GM11168 (cell line): Measurements from ENCODE around the gene SF3B4.
"Not testable (repeated sequence)": the region's sequence is repeated elsewhere in the genome, so short reads cannot be mapped to it uniquely, and the experiment has no call there.

ENCODE experiments used
- in situ Hi-C: fragments of 300-500 bp; cut with MboI; formaldehyde crosslinking; loops from one replicate; pipeline ENCODE4 v1.12.0; 2022; ENCODE audit warnings: low sequenced_read_pairs; ENCODE audit not compliant: unreplicated experiment

SF3B4 gene

DNA sequence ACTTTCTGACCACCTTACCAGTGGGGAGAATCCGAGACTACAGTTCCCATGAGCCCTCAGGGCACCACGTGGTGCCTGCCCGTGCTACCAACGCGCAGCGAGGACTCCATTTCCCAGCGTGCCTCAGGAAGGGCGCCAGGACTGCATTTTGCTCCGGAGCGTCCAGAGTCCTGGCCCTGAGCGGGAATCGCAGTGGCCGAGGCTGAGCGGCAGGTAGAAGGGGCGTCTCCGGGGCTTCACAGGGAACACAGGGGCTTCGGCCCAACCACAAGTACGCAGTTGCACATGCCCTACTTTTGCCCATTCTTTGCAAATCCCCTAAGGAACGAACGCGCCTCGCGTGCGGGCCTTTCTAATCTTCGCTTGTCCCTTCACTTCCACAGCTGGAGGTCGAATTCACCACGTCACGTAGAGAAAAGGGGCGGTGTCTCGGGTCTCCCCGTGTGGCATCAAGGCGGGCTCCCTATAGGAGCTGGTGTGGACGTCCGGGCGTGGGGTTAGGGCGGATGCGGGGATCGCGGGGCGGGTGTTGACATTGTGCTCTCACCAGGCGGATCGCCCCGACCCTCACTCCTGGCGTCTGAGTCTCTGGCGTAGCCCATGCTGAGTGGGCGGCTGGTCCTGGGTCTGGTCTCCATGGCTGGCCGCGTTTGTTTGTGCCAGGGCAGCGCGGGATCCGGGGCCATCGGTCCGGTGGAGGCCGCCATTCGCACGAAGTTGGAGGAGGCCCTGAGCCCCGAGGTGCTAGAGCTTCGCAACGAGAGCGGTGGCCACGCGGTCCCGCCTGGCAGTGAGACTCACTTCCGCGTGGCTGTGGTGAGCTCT lies 27.9 kb downstream of the SF3B4 start, which contains the start of gene BOLA1:
BOLA1 (plus strand) TSS at position 109 of the 825 bp plus-strand sequence; CDS start at position 601, 492 bp downstream.
- in situ Hi-C loops = no loop called here

DNA sequence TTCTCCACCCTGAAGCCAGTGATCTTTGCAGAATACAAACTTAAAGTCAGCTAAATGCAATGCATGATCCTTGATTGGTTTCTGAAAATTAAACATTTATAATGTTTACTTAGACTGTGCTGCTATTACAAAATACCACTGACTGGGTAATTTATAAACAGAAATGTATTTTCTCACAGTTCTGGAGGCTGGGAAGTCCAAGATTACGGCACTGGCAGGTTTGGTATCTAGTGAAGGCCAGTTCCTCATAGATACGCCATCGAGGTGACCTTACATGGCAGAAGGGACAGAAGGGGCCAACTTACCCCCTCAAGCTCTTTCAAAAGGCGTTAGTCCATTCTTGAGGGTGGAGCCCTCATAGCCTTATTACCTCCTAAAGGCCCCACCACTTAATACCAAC lies 31.0 kb downstream of the SF3B4 start:
- in situ Hi-C loops = no loop called here

- in situ Hi-C loops = no loop called here
These were observed 38.7 kb downstream of the SF3B4 start for GRCh38 chr1:149888999-149889289.

- in situ Hi-C loops = no loop called here
These were observed 39.2 kb downstream of the SF3B4 start for GRCh38 chr1:149888247-149888998.

DNA sequence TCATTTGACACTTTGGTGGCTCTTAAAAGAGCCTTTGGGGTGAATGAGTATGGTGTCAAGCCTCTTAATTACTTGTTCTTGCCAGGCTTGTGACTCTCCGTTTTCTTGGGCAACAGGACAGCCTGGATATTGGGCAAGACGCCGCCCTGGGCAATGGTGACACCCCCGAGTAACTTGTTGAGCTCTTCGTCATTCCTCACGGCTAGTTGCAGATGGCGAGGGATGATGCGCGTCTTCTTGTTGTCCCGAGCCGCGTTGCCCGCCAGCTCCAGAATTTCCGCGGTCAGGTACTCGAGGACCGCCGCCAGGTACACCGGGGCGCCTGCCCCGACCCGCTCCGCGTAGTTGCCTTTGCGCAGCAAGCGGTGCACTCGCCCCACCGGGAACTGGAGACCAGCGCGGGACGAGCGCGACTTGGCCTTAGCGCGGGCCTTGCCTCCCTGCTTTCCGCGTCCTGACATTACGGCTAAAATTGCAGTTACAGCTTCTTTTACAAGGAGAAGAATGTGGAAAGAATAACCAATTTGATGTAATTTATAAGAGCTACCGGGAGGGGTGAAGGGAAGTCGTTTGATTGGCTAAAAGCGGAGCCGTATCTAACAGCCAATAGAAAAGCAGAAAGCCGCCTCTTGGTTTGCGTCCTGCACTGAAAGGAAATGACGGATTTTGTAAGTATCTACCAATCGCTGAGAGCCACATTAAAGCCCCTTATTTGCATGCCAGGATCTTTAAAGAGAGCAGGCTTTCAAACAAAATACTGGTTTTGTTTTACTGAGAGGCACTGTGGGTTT lies 40.0 kb downstream of the SF3B4 start:
- in situ Hi-C loops = no loop called here

DNA sequence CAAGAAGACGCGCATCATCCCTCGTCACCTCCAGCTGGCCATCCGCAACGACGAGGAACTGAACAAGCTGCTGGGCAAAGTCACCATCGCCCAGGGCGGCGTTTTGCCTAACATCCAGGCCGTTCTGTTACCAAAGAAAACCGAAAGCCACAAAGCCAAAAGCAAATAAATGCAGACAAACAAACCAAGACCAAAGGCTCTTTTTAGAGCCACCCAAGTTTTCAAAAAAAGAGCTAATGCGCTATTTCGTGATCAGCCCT lies 40.5 kb downstream of the SF3B4 start:
- in situ Hi-C loops = not testable (repeated sequence)

GRCh38 chr1:149886396-149887195 lies 41.0 kb downstream of the SF3B4 start:
- in situ Hi-C loops = no loop called here

GRCh38 chr1:149886121-149886395 lies 41.5 kb downstream of the SF3B4 start:
- in situ Hi-C loops = not testable (repeated sequence)

GRCh38 chr1:149885339-149886120 lies 42.1 kb downstream of the SF3B4 start:
- in situ Hi-C loops = no loop called here

DNA sequence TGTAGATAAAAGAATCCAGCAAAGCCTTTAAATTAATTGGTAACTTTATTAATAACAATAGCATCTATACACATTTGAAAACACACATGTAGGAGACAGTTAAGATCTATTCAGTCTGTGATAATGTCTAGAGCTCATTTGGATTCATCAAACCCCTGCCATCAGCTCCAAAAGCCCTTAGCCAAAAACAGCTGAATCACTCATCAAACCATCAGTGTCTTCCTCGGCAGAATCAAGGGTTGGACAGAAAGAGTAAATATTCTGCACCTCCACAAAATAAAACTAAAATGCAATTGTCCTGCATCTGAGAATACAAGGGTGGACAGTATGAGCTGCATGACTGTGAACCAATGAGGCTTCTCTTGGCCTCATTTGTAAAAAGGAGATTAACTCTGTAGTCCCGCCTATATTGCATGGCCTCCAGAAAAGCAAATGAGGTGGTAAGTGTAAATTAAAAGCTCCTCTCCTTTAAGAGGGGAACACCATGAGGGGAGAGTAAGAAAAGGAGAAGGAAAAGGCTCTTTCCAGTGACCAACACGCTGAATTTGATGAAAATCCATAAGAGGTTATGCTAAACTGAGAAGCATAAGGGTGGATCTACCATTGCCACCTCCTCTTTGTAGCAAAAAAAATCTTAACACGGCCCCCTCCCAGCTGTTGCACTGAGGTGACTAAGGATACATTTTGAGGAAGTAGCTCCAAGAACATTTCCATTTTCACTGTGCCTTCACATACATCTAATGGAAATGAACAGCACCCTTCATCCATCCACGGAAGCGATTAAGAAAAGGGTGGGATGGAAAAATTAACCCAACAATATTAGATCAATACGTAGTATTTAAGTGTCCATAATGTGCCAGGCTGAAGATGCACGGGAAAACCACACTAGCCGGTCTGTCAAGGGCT lies 42.9 kb downstream of the SF3B4 start:
- in situ Hi-C loops = no loop called here

DNA sequence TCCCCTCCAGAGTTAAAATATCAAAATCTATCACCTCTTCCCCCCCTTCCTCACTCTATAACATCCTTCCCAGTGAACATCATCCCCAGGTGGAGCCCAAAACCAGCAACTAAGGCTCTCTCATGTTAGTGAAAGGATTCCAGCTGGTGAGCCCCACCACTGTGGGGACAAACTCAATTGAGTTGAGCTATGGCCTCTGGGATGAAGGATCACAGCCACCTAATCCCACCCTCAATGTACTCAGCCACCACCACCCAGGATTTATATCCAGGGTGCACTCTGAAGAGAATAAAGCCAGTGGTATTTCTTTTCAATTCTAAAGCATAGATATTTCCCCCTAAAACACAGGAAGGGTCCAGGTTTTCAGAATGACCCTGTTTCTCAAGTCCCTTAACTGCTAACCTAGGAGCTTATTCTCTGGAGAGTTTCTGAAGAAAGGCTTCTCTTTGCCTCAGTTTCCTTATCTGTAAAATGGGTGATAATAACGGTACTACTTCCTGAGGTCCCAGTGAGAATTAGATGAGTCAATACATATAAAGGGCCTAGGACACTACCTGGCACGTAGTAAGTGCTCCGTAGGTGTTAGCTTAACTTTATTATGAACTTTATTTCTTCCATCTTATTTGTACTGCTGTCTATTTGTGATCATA lies 43.9 kb downstream of the SF3B4 start:
- in situ Hi-C loops = no loop called here

GRCh38 chr1:149881876-149882275 lies 45.7 kb downstream of the SF3B4 start:
- in situ Hi-C loops = no loop called here

DNA sequence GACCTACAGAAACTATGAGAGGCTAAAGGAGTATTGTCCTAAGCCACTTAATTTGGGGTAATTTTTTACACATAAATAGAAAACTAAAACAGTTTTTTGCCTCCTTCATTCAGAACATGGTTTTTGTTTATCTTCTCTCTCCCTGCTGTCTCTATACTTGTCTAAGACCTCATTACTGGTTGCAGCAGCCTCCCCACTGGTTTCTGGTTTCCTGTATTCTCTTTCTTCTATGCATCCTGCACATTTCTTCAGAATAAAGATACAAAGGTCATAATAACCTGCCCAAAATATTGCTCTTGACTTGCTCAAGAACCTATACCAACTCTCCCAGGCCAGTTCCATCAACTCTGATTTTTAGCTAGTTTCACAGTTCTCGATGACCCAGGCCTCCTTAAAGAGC lies 48.0 kb downstream of the SF3B4 start:
- in situ Hi-C loops = no loop called here

DNA sequence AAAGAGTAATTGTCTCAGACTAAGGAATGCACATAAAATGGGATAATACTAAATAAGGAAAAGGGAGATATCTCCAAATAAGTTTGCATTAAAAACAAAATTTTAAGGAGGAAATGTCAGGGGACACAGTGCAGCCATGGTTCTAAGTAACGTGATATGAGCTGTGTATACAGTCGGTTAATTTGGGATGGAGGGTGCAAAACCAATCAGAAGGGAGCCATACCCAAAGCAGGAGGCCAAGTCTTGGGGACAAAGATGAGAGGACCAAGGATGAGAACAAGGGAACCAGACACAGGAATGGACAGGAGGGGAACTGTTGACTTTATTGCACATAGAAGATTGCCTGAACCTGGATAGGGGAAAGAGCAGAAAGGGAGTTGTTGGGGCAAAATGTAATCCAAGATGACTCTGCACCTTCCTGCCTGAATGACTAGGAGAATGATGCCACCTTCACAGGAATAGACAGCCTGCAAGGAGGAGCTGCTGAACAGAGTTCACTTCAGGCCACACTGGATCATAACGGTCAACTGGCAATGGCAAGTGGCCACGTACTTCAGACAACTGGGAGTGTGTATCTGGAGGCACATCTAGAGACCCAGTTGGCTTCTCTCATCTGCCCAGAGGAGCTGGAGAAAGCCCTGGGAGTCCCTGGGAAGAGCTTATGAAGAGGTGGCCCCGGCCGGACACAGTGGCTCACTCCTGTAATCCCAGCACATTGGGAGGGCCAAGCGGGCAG lies 50.2 kb downstream of the SF3B4 start:
- in situ Hi-C loops = no loop called here
